GM21576 (cell line): ENCODE data around the gene MT1HL1.
A peak's percentile ranks its signal among the peaks of the same experiment; 100 is the strongest.

Source experiments
- ATAC-seq: cut with Tn5 transposase; IDR thresholded peaks from one replicate; pipeline ENCODE4 v1.9.1; 2021; ENCODE audit warnings: mild to moderate bottlenecking, moderate library complexity; ENCODE audit not compliant: unreplicated experiment

MT1HL1 gene

GRCh38 chr1:237004116-237004515 is at the start of gene MT1HL1:
Gene MT1HL1, minus strand, starts transcription at chr1:237004441. Its CDS starts 69 bp downstream, at chr1:237004372.
- no peak for ATAC-seq

GRCh38 chr1:237050915-237051314 is 46.7 kb upstream of the MT1HL1 start:
- no peak for ATAC-seq

GRCh38 chr1:237050185-237050584 is 45.9 kb upstream of the MT1HL1 start:
- ATAC-seq = no peak

- ATAC-seq = no peak
Observed at GRCh38 chr1:237048803-237049202, 44.6 kb upstream of the MT1HL1 start.

- ATAC-seq = no peak
Observed at GRCh38 chr1:237045278-237046016, 41.2 kb upstream of the MT1HL1 start.

GRCh38 chr1:237043846-237044636 is 39.8 kb upstream of the MT1HL1 start:
- no peak for ATAC-seq

- no peak for ATAC-seq
Observed at GRCh38 chr1:237042892-237043576, 38.8 kb upstream of the MT1HL1 start.

GRCh38 chr1:237042526-237042891 is 38.3 kb upstream of the MT1HL1 start:
- ATAC-seq = no peak

- ATAC-seq = no peak
Observed at GRCh38 chr1:237041795-237042525, 37.7 kb upstream of the MT1HL1 start, which contains the start of gene RYR2. Gene RYR2, plus strand, starts transcription at chr1:237042184. Its CDS starts 338 bp downstream, at chr1:237042522.

GRCh38 chr1:237041461-237041794 is 37.2 kb upstream of the MT1HL1 start:
- ATAC-seq = no peak

GRCh38 chr1:237040823-237041222 is 36.6 kb upstream of the MT1HL1 start:
- ATAC-seq = no peak

- no peak for ATAC-seq
Observed at GRCh38 chr1:237038211-237038610, 34.0 kb upstream of the MT1HL1 start.

- no peak for ATAC-seq
Observed at GRCh38 chr1:237035759-237036158, 31.5 kb upstream of the MT1HL1 start.

GRCh38 chr1:237033804-237034203 is 29.6 kb upstream of the MT1HL1 start:
- no peak for ATAC-seq

- ATAC-seq = no peak
Observed at GRCh38 chr1:237033061-237033460, 28.8 kb upstream of the MT1HL1 start.

- peak; percentile 94 for ATAC-seq
Observed at GRCh38 chr1:237032029-237032428, 27.8 kb upstream of the MT1HL1 start.

GRCh38 chr1:237031480-237031879 is 27.2 kb upstream of the MT1HL1 start:
- no peak for ATAC-seq

- ATAC-seq = no peak
Observed at GRCh38 chr1:237029850-237030535, 25.8 kb upstream of the MT1HL1 start.

GRCh38 chr1:237029240-237029639 is 25.0 kb upstream of the MT1HL1 start:
- ATAC-seq = no peak

- ATAC-seq = no peak
Observed at GRCh38 chr1:237025358-237026074, 21.3 kb upstream of the MT1HL1 start.
